ENCODE measurements around the gene OMG.
A peak's percentile ranks its signal among the peaks of the same experiment; 100 is the strongest.
"Not testable (repeated sequence)": the region's sequence is repeated elsewhere in the genome, so short reads cannot be mapped to it uniquely, and the experiment has no call there.

OMG gene

GRCh38 chr17:31307640-31308039 is 10.6 kb upstream of the OMG start:
- DNase-seq: no peak

GRCh38 chr17:31299624-31300023 is 2.6 kb upstream of the OMG start:
- no peak for DNase-seq

GRCh38 chr17:31296142-31296541 is 897 bp downstream of the OMG start:
- no peak for DNase-seq

DNA sequence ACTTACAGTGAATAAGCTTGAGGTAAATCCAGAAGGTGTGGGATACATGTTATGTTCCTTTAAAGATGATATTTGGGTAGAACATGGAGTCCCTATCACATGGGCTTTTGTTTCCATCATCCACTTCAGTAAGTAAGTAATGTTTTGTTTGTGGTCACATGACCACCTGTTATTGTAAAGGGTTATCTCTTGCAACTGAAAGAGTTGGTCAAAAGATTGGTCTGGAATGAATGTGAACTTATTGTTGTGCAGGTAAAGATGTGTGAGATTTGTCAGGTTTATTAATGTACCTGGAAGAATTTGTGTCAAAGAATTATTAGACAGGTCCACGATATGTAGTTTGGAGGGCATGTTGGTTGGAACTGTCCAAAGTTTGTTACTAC is 1.6 kb downstream of the OMG start:
- no peak for DNase-seq

DNA sequence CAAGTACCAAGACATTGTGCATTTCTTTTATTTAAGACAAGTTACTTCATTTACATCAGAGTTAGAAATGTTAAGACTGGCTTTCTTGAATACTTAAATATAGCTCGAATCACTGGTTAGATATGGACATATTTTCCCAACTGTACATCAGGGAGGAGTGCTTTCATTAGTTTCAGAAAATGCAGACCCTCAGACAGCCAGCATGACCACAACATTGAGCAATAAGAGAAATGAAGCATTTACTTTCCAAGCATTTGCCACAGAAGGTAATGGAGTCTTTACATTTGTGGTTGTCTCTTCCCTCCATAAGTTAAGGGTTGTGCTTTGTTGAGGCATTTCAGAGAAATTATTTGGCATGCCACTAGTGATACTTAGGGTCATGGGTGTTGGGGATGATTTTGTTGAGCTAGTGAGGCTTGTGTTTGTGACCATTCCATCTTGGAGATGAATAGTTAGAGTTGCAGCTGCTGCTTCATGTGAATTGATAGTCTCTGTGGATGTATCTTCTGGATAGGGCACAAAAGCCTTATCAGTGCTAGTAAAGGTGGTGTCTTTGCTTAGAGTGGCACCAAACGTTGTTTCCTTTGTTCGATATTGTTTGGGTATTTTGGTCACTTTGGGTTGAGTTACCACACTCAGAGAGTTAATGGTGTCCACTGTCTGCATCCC is 2.1 kb downstream of the OMG start:
- no peak for DNase-seq

- no peak for DNase-seq
Observed at GRCh38 chr17:31294231-31294630, 2.8 kb downstream of the OMG start.

GRCh38 chr17:31293581-31293980 is 3.5 kb downstream of the OMG start:
- no peak for DNase-seq

GRCh38 chr17:31291820-31292219 is 5.2 kb downstream of the OMG start:
- no peak for DNase-seq

DNA sequence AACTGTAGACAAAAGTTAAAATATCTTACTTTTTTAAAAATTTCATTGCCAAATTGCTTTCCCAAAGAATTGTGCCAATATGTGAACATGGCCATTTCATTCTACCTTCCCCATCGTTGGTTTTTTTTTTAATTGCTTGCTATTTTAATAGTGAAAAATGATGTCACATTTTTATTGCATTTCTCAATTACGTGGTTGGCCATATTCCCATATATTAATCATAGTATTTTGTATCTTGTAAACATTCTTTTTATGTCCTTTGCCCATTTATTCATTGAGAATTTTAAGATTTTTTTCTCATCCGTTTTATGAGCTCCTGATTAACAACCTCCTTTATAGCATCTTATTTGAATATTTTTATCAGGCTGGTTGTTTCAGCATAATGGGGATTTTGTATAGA is 7.2 kb downstream of the OMG start:
- no peak for DNase-seq

DNA sequence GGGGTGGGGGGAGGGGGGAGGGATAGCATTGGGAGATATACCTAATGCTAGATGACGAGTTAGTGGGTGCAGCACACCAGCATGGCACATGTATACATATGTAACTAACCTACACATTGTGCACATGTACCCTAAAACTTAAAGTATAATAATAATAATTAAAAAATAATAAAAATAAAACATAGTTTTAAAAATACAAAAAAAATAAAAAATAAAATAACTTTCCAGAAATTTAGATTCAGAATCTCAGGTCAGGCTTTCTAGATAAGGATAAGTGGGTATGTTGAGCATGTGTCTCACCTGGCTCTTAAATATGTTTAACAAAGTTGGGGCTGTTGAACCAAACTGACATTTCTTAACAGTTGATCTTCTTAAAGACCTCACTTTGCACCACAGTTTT is 9.1 kb downstream of the OMG start:
- DNase-seq: not testable (repeated sequence)

- no peak for DNase-seq
Observed at GRCh38 chr17:31286587-31286986, 10.5 kb downstream of the OMG start.

GRCh38 chr17:31283841-31284240 is 13.2 kb downstream of the OMG start:
- no peak for DNase-seq

DNA sequence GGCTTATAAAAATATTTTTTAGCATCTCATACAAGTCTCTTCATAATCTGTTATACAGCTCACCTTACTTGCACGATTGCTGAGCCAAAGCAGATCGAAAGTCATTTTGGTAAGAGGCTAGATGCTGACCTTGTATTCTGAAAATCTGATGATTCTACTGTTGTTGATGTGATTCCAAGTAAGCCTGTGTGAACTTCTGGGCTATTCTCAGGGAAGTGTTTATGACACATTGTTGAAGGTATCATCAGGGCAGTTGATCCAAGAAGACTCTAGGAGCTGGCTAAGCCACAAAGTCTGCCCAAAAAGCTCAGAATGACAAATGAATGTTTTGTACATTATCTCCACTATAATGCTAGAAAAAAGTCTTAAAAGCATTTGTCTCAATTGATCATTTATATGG is 16.0 kb downstream of the OMG start:
- no peak for DNase-seq

GRCh38 chr17:31279401-31279800 is 17.6 kb downstream of the OMG start:
- DNase-seq: no peak

DNA sequence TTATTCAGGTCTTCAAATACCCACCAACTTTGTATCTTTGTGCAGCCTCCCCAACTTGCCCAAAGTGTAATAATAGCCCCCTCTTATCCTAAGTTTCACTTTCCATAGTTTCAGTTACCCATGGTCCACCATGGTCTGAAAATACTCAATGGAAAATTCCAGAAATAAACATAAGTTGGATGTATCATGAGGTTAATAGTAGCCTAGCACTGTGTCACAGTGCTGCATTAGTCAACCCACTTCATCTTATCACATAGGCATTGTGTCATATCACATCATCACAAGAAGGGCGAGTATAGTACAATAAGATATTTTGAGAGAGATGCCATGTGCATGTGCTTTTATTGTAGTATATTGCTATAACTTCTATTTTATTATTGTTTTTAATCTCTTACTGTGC is 21.9 kb downstream of the OMG start:
- DNase-seq: no peak

GRCh38 chr17:31274252-31274651 is 22.8 kb downstream of the OMG start:
- DNase-seq: no peak

- DNase-seq: no peak
Observed at GRCh38 chr17:31273516-31273915, 23.5 kb downstream of the OMG start.

GRCh38 chr17:31272803-31273202 is 24.2 kb downstream of the OMG start:
- DNase-seq: no peak

DNA sequence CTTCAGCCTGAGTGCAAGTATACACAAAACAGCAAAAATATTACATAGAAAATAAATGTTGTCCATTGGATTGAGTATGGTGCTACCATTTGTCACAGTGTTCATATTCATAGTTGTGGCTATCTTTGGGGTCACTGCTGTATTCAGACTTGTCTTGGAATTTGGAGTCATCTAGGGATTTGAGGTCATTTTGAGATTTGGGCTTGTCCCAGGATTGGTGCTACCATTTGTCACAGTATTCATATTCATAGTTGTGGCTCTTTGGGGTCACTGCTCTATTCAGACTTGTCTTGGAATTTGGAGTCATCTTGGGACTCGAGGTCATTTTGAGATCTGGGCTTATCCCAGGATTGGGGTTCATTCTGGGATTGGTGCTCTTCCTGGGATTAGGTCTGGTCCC is 24.8 kb downstream of the OMG start:
- no peak for DNase-seq

DNA sequence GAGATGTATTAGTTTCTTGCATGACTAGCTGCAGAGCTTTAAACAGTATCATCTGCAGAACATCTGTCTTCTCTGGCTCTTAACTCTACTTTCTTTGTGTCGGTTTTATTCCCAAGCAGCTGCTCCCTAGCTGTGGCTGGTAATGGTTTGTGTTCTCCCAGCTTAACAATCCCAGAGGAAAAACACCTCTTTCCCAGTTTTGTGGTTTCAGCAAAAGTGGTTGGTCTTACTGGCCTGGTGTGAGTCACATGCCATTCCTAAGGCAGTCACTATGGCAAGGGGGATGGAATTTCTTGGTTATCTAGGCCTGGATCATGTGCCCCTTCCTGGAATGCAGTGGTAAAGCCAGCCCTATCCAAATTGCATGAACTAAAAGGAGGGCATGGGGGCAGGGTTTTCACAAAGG is 27.5 kb downstream of the OMG start:
- peak; percentile 97 for DNase-seq

- peak; percentile 55 for DNase-seq
Observed at GRCh38 chr17:31269036-31269577, 27.9 kb downstream of the OMG start.

- DNase-seq: no peak
Observed at GRCh38 chr17:31266042-31266441, 31.0 kb downstream of the OMG start.

- DNase-seq: not testable (repeated sequence)
Observed at GRCh38 chr17:31262923-31263322, 34.1 kb downstream of the OMG start.

GRCh38 chr17:31261601-31262000 is 35.4 kb downstream of the OMG start:
- DNase-seq: no peak

DNA sequence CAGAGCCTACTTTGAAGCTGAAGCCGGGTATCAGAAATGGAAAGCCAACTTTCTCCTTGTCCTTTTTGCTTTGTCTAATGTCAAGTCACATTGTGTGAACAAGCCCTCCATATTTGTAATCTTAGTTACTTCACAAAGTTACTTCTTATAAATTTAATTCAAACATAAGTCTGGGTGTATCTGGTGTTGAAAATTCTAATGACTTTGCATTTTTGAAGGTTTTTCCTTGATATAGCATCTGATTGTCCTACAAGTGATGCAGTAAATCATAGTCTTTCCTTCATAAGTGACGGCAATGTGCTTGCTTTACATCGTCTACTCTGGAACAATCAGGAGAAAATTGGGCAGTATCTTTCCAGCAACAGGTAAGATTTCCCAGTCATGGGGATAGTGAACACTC is 36.9 kb downstream of the OMG start:
- DNase-seq: no peak
